Anterior cingulate cortex (tissue), 58 donors: ENCODE data around the gene LIN9.

Experiments
- DNase-seq, 58 donors: peaks; one replicate each; lab custom pipeline; 2025; lab: John Stamatoyannopoulos, UW

The LIN9 gene

DNA sequence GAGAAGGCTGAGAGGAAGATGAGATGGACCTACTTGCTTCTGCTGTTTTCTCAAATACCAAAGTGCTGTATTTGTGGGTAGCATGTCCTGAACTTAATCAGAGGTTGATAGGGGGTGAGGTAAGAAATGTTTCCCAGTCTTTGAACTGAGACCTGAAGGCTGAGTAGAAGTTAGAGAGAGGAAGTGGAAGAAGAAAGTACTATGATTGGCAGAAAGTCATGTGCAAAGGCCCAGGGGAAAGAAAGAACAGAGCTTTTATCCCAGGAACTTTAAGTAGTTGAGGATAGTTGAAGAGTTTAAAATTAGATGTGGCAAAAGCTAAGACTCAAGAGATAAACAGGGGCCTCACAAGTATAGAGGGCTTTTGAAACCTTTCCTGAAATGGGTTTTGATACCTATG lies 15.5 kb upstream of the LIN9 start:
- no peak for DNase-seq

- no peak for DNase-seq
Measured at GRCh38 chr1:226322986-226323385, 14.0 kb upstream of the LIN9 start.

- no peak for DNase-seq
Measured at GRCh38 chr1:226320930-226321329, 12.0 kb upstream of the LIN9 start.

- DNase-seq = no peak
Measured at GRCh38 chr1:226318471-226318870, 9.5 kb upstream of the LIN9 start.

DNA sequence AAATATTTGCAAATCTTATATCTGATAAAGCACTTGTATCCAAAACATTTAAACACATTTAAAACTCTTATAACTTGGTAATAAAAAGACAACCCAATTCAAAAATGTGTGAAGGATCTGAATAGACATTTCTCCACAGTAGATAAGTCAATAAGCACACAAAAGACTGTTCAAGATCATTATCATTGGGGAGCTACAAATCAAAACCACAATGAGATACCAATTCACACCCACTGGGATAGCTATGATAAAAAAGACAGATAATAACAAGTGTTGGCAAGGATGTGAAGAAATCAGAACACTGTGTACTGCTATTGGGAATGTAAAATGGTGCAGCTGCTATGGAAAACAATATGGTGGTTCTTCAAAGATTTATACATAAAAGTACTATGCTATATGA lies 5.1 kb upstream of the LIN9 start:
- no peak for DNase-seq

GRCh38 chr1:226312065-226312464 lies 3.1 kb upstream of the LIN9 start:
- no peak for DNase-seq

DNA sequence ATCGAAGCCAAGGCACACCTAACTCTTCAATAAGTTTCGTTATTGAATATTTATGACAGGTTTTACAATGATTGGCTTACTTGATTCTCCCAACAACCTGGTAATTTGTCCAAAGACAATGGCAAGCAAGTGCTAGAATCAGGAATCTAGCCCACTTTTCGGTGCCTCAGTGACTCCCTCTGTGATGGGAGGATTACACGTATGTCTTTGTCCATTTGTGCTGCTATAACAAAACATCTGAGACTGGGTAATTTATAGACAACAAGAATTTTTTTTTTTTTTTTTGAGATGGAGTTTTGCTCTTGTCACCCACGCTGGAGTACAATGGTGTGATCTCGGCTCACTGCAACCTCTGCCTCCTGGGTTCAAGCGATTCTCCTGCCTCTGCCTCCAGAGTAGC lies 2.4 kb upstream of the LIN9 start:
- DNase-seq = no peak

DNA sequence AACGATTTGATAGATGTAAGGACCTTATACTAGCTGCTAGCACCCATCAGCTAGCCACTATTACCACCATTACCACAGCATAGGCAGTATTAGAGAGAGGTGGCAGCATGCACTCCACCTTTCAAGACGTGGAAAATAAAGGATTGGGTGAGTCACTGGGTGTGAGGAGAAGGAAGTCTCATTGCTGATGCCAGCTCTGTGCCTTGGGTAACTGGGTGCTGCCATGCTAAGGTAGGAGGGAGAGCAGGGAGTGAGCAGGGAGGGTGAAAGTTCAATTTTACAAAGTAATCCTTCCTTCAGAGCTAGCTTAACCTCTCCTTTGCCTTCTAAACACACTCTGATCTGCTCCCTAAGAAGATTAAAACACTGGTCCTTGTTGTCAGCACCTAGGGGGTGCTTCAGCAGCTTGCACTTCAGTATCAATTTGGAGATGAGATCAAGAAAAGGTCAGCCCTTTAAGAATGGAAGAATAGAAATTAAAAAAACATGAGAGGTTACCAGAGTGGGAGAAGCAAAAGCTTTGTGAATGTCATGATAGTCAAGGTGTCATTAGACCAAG lies 1.8 kb upstream of the LIN9 start:
- no peak for DNase-seq

GRCh38 chr1:226310245-226310540 lies 1.2 kb upstream of the LIN9 start:
- DNase-seq = no peak

GRCh38 chr1:226309398-226310244 lies 657 bp upstream of the LIN9 start:
- peak in 35 of 58 donors; percentile 31 to 77 (median 55) for DNase-seq

GRCh38 chr1:226308166-226308722 lies 720 bp downstream of the LIN9 start:
- peak in 10 of 58 donors; percentile 12 to 44 (median 26) for DNase-seq

GRCh38 chr1:226306425-226306824 lies 2.5 kb downstream of the LIN9 start:
- no peak for DNase-seq

DNA sequence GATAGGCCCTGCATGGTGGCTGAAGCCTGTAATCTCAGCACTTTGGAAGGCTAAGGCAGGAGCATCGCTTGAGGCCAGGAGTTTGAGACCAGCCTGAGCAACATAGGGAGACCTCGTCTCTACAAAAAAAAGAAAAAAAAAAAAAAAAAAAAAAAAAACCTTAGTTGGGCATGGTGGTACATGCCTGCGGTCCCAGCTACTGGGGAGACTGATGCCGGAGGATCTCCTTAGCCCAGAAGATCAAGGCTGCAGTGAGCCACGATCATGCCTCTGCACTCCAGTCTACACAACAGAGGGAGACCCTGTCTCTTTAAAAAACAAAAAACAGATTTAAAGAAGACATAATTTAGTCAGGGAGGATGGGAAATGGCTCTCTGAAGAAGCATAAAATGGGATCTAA lies 3.8 kb downstream of the LIN9 start:
- no peak for DNase-seq

GRCh38 chr1:226304291-226304955 lies 4.5 kb downstream of the LIN9 start:
- DNase-seq = no peak

- DNase-seq = no peak
Measured at GRCh38 chr1:226302731-226303130, 6.2 kb downstream of the LIN9 start.

GRCh38 chr1:226296911-226297310 lies 12.1 kb downstream of the LIN9 start:
- no peak for DNase-seq

DNA sequence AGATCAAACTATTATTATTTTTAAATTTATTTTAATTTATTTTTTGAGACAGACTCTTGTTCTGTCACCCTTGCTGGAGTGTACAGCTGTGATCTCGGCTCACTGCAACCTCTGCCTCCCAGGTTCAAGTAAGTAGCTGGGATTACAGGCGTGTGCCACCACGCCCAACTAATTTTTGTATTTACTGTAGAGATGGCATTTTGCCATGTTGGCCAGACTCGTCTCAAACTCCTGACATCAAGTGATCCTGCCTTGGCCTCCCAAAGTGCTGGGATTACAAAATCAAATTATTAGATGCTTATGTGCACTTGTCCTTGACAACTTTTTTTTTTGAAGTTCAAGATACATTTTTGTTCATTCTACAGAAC lies 15.4 kb downstream of the LIN9 start:
- DNase-seq = no peak

DNA sequence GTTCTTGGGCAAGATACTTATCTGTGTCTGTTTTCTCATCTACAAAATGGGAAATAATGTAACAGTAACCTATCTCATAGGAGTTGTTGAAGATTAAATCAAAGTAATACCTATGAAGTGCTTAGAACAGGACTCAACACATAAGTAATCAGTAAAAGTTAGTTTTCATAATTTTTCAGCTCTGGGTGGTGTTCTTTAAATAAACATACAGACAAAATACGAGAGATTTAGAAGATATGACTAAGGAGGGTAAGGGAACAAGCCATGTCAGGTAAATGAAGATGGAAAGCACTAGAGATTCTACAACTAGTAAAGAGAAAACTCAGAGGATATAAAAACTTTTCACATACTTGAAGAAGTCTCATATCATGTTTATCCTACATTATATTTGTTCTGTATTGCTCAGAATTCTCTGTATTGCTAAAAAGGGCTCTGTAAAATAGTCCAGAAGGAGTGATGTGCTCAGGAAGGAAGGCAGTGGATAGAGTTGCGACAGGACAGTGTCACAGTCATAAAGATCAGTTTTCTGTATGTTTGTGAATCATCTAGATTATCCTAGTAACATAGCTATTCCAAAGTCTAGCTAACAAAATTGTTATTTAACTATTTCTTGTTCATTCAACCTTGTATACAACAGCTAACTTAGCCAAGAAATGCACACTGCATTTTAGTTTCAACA lies 16.0 kb downstream of the LIN9 start:
- DNase-seq = no peak

GRCh38 chr1:226287587-226287986 lies 21.4 kb downstream of the LIN9 start:
- no peak for DNase-seq

DNA sequence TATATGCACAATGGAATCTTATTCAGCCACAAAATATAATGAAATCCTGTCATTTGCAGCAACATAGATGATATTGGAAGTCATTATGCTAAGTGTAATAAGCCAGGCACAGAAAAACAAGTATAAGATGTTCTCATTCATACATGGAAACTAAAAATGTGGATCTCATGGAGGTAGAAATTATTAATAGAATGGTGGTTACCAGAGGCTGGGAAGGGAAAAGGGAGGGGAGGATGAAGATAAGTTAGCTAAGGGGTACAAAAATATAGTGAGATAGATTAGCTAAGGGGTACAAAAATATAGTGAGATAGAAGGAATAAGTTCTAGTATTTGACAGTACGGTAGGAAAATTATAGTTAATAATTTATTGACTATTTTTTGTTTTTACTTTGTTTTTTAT lies 27.9 kb downstream of the LIN9 start:
- DNase-seq = no peak

DNA sequence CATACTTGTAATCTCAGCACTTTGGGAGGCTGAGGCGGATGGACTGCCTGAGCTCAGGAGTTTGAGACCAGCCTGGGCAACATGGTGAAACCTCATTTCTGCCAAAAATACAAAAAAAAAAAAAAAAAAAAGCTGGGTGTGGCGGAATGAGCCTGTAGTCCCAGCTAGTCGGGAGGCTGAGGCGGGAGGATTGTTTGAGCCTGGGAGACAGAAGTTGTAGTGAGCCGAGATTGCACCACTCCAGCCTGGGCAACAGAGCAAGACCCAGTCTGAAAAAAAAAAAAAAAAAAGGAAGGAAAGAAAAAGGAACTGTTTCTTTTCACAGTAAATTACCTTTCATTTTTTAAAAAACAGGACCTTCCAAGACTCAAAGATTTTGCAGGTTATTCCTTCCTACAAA lies 29.5 kb downstream of the LIN9 start:
- no peak for DNase-seq
